Measurements from ENCODE around the gene CYB5D1. TPM values are rescaled to one million over a fixed set of nuclear protein-coding genes. Genes with fewer than 3 reads are reported as not detected.
A peak's percentile ranks its signal among the peaks of the same experiment; 100 is the strongest.

CYB5D1 gene
- total RNA-seq, 1 experiment from 2014 or later = 18.0 TPM

DNA sequence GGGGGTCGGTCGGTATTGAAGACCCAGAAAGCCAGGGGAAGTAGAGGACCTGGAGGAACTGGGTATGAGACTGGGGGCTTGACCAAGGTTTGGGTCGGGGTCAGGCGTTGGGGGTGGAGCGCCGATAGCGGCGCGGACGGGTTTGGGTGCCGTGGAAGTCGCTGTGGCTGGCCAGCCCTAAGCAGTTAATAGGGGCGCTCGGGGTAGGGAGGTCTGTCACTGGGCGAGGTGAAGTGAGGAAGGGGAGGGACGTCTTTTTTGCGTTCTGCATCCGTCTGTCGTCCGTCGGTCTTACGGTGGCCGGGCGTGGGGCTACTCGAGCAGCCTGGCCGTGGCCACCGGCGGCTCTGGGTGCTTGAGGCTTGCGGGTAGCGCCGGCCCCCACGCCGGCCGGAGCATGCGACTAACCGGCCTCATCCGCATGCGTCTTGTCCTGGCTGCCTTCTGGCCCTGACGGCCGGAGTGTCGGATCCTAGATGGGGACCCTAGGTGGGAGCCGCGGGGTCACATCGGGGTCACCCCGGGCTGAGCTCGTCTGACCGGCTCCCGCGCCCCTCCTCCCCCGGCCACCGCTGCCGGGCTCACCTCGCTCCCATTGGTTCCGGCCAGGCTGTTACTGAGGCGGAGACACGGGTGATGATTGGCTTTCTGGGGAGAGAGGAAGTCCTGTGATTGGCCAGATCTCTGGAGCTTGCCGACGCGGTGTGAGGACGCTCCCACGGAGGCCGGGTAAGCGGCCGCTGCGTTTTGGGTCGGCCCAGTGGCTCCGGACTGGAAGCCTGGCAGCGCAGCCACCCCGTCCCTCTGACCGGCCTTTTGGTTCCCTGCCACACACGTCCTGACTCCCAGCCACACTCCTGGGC is 13.3 kb upstream of the CYB5D1 start:
- H3K79me1 ChIP-seq (ENCODE audit: insufficient read depth, low read depth, low read length, poor library complexity, severe bottlenecking) = no peaks in the 10 kb centered on the region

More for the DNA sequence above, 13.3 kb upstream of the CYB5D1 start:
- no peak overlapping the region for H4K8ac ChIP-seq (replicated peaks; ENCODE audit: insufficient read length, low read depth, low read length)
- H3K4me1 Mint-ChIP-seq = peaks cover 20 to 35% of the 10 kb centered on the region in 2 experiments
- H2AFZ ChIP-seq (ENCODE audit: low read length) = no peak overlapping the region
- H4K20me1 ChIP-seq (ENCODE audit: control insufficient read depth, insufficient read depth, insufficient read length) = no peaks in the 10 kb centered on the region
- H3T11ph ChIP-seq (ENCODE audit: low read length) = no peak overlapping the region
- peak overlapping the region in 1 of 3 experiments; percentile 70; a peak in 1 of 7 replicates for H3K27ac Mint-ChIP-seq
- no peak overlapping the region for H2BK15ac ChIP-seq (ENCODE audit: low read depth, low read length)
- no peak overlapping the region for H2BK20ac ChIP-seq (ENCODE audit: low read depth, low read length, poor library complexity, severe bottlenecking)
- no peak overlapping the region for H3K14ac ChIP-seq (ENCODE audit: insufficient read depth, low read length)
- H2BK5ac ChIP-seq (ENCODE audit: insufficient read length, low read length) = no peak overlapping the region
- peaks cover 20% of the 10 kb centered on the region; the same call in 1 of the 2 replicates for H3K27me3 ChIP-seq (ENCODE audit: insufficient read depth, low read length)
- H3K4me3 Mint-ChIP-seq = peak overlapping the region; percentile 89 to 94
- TF ChIP-seq, protein P1, sequence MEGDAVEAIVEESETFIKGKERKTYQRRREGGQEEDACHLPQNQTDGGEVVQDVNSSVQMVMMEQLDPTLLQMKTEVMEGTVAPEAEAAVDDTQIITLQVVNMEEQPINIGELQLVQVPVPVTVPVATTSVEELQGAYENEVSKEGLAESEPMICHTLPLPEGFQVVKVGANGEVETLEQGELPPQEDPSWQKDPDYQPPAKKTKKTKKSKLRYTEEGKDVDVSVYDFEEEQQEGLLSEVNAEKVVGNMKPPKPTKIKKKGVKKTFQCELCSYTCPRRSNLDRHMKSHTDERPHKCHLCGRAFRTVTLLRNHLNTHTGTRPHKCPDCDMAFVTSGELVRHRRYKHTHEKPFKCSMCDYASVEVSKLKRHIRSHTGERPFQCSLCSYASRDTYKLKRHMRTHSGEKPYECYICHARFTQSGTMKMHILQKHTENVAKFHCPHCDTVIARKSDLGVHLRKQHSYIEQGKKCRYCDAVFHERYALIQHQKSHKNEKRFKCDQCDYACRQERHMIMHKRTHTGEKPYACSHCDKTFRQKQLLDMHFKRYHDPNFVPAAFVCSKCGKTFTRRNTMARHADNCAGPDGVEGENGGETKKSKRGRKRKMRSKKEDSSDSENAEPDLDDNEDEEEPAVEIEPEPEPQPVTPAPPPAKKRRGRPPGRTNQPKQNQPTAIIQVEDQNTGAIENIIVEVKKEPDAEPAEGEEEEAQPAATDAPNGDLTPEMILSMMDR (conservative IDR thresholded peaks at IDR 0.05) = no peak
- H3K9ac ChIP-seq (ENCODE audit: extremely low read depth, insufficient read length, low read length) = no peak overlapping the region
- H3K56ac ChIP-seq (ENCODE audit: insufficient read length, low read depth, low read length) = no peak overlapping the region
- whole genome bisulfite sequencing (ENCODE audit: extremely low coverage, insufficient read length, low lambda C conversion rate) = no CpG with 5 or more reads among the region's 71 CpGs
- no peak overlapping the region for H3K27ac ChIP-seq (ENCODE audit: insufficient read length, low read depth, low read length)
- H3K23ac ChIP-seq (ENCODE audit: insufficient read length, low read depth, low read length) = no peak overlapping the region
- H4K91ac ChIP-seq (ENCODE audit: insufficient read length, low read depth, low read length) = no peak overlapping the region
- peaks cover 22% of the 10 kb centered on the region for H3K27me3 Mint-ChIP-seq (ENCODE audit: low read depth)
- peaks cover 29% of the 10 kb centered on the region for H3K23me2 ChIP-seq (ENCODE audit: insufficient read length, low read depth, low read length, poor library complexity, severe bottlenecking)
- H3K4me2 ChIP-seq (ENCODE audit: insufficient read depth, insufficient read length, low read length) = peak overlapping the region; percentile 97
- H3K4me1 ChIP-seq (ENCODE audit: insufficient read depth, low read length) = no peaks in the 10 kb centered on the region
- no peak overlapping the region for H3K18ac ChIP-seq (ENCODE audit: insufficient read length, low read depth, low read length)
- DNase-seq = peak; percentile 97
- no peak overlapping the region for H4K5ac ChIP-seq (ENCODE audit: insufficient read length, low read depth, low read length)
- no peaks in the 10 kb centered on the region; a peak in 1 of 5 replicates for H3K9me3 Mint-ChIP-seq
- H2BK12ac ChIP-seq (ENCODE audit: insufficient read length, low read depth, low read length) = no peak overlapping the region
- H3K4ac ChIP-seq (ENCODE audit: low read depth, low read length) = no peak overlapping the region
- peaks cover 4 to 32% (median 23%) of the 10 kb centered on the region in 3 experiments; a peak in 6 of 7 replicates for H3K36me3 Mint-ChIP-seq (ENCODE audit: insufficient read depth in 1 of 3, low read depth in 3 of 3)
- no peak overlapping the region for H2BK120ac ChIP-seq (ENCODE audit: low read depth, low read length, poor library complexity, severe bottlenecking)
- no peaks in the 10 kb centered on the region for H3K9me3 ChIP-seq (ENCODE audit: control insufficient read depth, low read depth, low read length)
- H2AK5ac ChIP-seq (ENCODE audit: insufficient read length, low read length) = no peak overlapping the region
- H3K79me2 ChIP-seq (ENCODE audit: insufficient read depth, low read length) = no peaks in the 10 kb centered on the region
